Right cardiac atrium (tissue), 5 donors: ENCODE results near the gene TUBA1A. TPM values are rescaled to one million over a fixed set of nuclear protein-coding genes. Genes with fewer than 3 reads are reported as not detected.

Source experiments
- ATAC-seq, 2 donors: fragments of 200-7000 bp; cut with Tn5 transposase; one replicate each; pipeline versions ENCODE4 v1.8.0 to v1.9.1; 2020; ENCODE audit warnings: moderate library complexity in 2 of 2, mild to moderate bottlenecking in 1 of 2
- DNase-seq, 3 donors: peaks; one replicate each; pipeline ENCODE4 v3.0.0-alpha.2; 2020
- H3K27ac ChIP-seq: one replicate; pipeline ENCODE4 v1.5.1; 2013; ENCODE audit warnings: mild to moderate bottlenecking, low read length, control low read depth, moderate library complexity
- H3K27me3 ChIP-seq: one replicate; pipeline ENCODE4 v1.6.1; 2013; ENCODE audit not compliant: control insufficient read depth, insufficient read depth
- H3K4me1 ChIP-seq: one replicate; pipeline ENCODE4 v1.6.1; 2013; ENCODE audit warnings: low read length; ENCODE audit not compliant: control insufficient read depth, insufficient read depth
- H3K4me3 ChIP-seq: one replicate; pipeline ENCODE4 v1.5.1; 2013; ENCODE audit warnings: low read length, control low read depth
- H3K9me3 ChIP-seq: one replicate; pipeline ENCODE4 v1.6.1; 2013; ENCODE audit warnings: low read length; ENCODE audit not compliant: control insufficient read depth
- WGBS: extraction: QIAGEN DNeasy Blood & Tissue Kit; methylation state at CpG from one replicate; pipeline ENCODE4 v1.1.7; 2013; 5-methylcytosine and 5-hydroxymethylcytosine counted together
- intact Hi-C, 4 donors: fragments of 100-400 bp; cut with DNase I; formaldehyde crosslinking; loops; one replicate each; pipeline versions ENCODE4 v1.11.0 to v1.14.0; 2022 to 2023
- long read RNA-seq, 4 donors: library from polyadenylated mRNA; unstranded; transcript quantifications; one replicate each; pipeline ENCODE4 v2.0.0, GENCODE V29; 2020 to 2021
- polyA plus RNA-seq: library from polyadenylated mRNA; stranded (reverse); fragments of 200-250 nt; gene quantifications from one replicate; pipeline ENCODE4 v1.2.3, GENCODE V29; 2013
- total RNA-seq, 4 donors: library from RNA; stranded (reverse); fragmentation: NEBNext Ultra II Directional; extraction: Animal tissue kit (Norgen Biotek cat#: 25700); gene quantifications; one replicate each; pipeline ENCODE4 v1.2.1, GENCODE V29; 2021
- donor health status: healthy with polysubstance abuse.
- donor health status: DM: no; HTN: yes; CAD: no.
- donor health status: DM: no; HTN: no; CAD: no.
- donor health status: DM: no; HTN: yes; CAD: no; lungs with severe emphysema.
- donor health status: DM: yes; HTN: yes; CAD: no.

Gene TUBA1A
- total RNA-seq (100 to 1,000 TPM in 2 of 4 donors, 10 to 100 TPM in 2; 75.6 to 136 (median 112) TPM), polyA plus RNA-seq (149 TPM)
- long read RNA-seq, donor 1, transcript TUBA1A-201 (4 exons, 1,887 nt) = minor isoform, 12 of 386 reads
- long read RNA-seq, donor 1, transcript TUBA1A-202 (4 exons, 1,915 nt) = major isoform, 311 of 386 reads
- long read RNA-seq, donor 1, transcript TUBA1A-207 (3 exons, 1,384 nt) = minor isoform, 19 of 386 reads
- long read RNA-seq, donor 1, partial matches to known transcripts = 6 of 386 reads
- long read RNA-seq, donor 1, other reads (novel, unspliced or antisense) = 38 of 386 reads
- long read RNA-seq, donor 2, transcript TUBA1A-202 (4 exons, 1,915 nt) = major isoform, 157 of 174 reads
- long read RNA-seq, donor 2, transcript TUBA1A-201 (4 exons, 1,887 nt) = minor isoform, 9 of 174 reads
- long read RNA-seq, donor 2, partial matches to known transcripts = 1 of 174 reads
- long read RNA-seq, donor 2, other reads (novel, unspliced or antisense) = 4 of 174 reads
- long read RNA-seq, donor 3, transcript TUBA1A-201 (4 exons, 1,887 nt) = minor isoform, 19 of 732 reads
- long read RNA-seq, donor 3, transcript TUBA1A-207 (3 exons, 1,384 nt) = minor isoform, 24 of 732 reads
- long read RNA-seq, donor 3, transcript TUBA1A-202 (4 exons, 1,915 nt) = major isoform, 630 of 732 reads
- long read RNA-seq, donor 3, partial matches to known transcripts = 19 of 732 reads
- long read RNA-seq, donor 3, other reads (novel, unspliced or antisense) = 36 of 732 reads
- long read RNA-seq, donor 4, transcript TUBA1A-201 (4 exons, 1,887 nt) = minor isoform, 10 of 106 reads
- long read RNA-seq, donor 4, transcript TUBA1A-202 (4 exons, 1,915 nt) = major isoform, 93 of 106 reads
- long read RNA-seq, donor 4, partial matches to known transcripts = 0 of 106 reads
- long read RNA-seq, donor 4, other reads (novel, unspliced or antisense) = 1 of 106 reads

DNA sequence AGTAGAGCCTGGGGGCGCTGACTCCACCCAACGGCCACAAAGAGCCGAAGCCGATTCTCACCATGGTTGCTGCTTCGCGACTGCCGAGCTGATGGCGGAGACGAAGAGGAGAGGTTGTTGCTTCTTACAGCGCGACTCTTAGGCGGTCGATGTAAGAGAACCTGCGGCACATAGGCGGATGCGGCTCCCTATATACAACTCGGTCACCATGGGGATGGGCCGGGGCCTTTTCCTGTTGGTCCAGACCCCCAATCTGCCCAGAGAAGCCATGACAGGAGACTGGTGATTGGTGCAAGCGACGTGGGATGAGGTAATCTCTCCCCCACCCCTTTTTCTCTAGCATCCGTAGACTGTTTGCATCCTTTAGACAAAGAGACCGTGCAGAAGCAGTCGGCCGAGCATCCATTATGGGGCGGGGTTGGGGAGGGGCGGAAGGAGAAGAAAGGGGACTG lies at the start of gene TUBA1A:
Gene TUBA1A, minus strand, starts transcription at position 165 of the 452 bp plus-strand sequence. Its CDS starts 101 bp downstream, at position 64.
- Histone ChIP-seq H3K4me3 (peak within 1 kb of the TSS; percentile 68), H3K27ac (peak within 1 kb of the TSS; percentile 73), H3K27me3 (no peaks in the 10 kb centered on the region), H3K9me3 (no peaks in the 10 kb centered on the region), H3K4me1 (no peaks in the 10 kb centered on the region)
- under 1% methylated on average over 26 of the region's 26 CpGs for WGBS
- ATAC-seq = peak; percentile 94 to 97
- peak; percentile 93 to 97 (median 95) for DNase-seq
- intact Hi-C loops = loop anchor here in 3 of 4 donors (5.0 to 10.0 kb wide), 4 partner anchors 43 to 57 kb away; partner anchors contain the start of gene TUBA1B (in 2 of the 3)

DNA sequence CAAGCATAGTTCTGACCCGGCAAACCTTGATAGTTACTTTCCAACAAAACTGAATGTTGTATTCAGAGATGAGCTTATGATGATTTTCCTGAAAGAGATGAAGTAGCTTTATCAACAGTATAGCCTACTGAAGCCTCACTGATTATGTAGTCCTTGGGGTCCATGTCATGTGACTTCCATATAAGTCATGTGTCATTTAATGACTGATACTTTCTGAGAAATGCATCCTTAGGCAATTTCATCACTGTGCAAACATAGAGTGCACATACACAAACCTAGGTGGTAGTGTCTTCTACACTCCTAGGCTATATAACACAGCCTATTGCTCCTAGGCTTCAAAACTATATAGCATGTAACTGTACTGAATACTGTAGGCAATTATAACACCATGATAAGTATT lies 47.5 kb upstream of the TUBA1A start:
- H3K4me1 ChIP-seq = peaks cover 6% of the 10 kb centered on the region
- H3K27ac ChIP-seq = no peak overlapping the region
- ATAC-seq = no peak
- WGBS = 58% methylated on average over 1 of the region's 1 CpG
- DNase-seq = no peak
- no peak overlapping the region for H3K4me3 ChIP-seq
- no peaks in the 10 kb centered on the region for H3K27me3 ChIP-seq
- no peaks in the 10 kb centered on the region for H3K9me3 ChIP-seq
- intact Hi-C loops = loop anchor here (5.0 to 10.0 kb wide), 4 partner anchors 132 to 172 kb away; partner anchors contain the start of genes KMT2D (in 1 of the 4) and RHEBL1 (in 1 of the 4)

DNA sequence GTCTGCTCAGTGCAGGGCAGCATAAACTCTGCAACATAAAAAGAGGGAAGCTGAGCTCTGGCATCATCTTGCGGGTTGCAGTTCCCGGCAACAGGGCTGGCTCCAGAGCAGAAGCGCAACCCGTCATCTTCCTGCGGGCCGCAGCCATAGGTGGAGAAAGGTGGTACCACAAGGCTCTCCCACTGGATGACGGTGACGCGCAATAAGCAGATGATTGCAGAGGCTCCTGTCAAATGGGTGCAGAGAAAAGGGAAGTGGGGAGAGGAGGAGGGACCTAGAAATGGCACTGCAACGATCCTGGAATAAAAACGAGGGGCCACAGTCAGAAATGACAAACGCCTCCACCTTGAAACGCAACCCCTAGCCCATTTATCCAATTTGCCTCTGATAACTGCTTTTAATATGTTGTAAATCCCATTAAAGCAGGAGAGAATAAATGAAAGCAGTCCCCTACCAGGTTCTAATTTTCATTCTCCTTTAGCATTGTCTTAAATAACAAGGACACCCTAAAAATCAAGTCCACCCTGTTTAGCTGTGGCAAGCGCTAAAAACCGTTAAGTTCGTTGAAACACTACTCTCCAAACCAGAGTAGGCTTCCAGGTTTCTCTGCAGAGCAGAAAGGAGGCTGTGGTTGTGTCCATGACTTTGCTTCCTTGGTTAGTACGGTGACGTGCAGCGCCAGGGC lies 45.1 kb upstream of the TUBA1A start:
- WGBS = 65% methylated on average over 19 of the region's 19 CpGs
- Histone ChIP-seq H3K4me3 (no peak overlapping the region), H3K27ac (peak overlapping the region; percentile 86), H3K4me1 (peaks cover 6% of the 10 kb centered on the region), H3K27me3 (no peaks in the 10 kb centered on the region), H3K9me3 (no peaks in the 10 kb centered on the region)
- ATAC-seq = peak; percentile 20 to 49
- DNase-seq = peak; percentile 54 to 82 (median 79)
- intact Hi-C loops = loop anchor here (2.0 to 10.0 kb wide), 6 partner anchors 42 to 169 kb away; partner anchors contain the start of genes TUBA1A (in 2 of the 4), TUBA1B (in 2 of the 4), KMT2D (in 1 of the 4) and RHEBL1 (in 1 of the 4)

DNA sequence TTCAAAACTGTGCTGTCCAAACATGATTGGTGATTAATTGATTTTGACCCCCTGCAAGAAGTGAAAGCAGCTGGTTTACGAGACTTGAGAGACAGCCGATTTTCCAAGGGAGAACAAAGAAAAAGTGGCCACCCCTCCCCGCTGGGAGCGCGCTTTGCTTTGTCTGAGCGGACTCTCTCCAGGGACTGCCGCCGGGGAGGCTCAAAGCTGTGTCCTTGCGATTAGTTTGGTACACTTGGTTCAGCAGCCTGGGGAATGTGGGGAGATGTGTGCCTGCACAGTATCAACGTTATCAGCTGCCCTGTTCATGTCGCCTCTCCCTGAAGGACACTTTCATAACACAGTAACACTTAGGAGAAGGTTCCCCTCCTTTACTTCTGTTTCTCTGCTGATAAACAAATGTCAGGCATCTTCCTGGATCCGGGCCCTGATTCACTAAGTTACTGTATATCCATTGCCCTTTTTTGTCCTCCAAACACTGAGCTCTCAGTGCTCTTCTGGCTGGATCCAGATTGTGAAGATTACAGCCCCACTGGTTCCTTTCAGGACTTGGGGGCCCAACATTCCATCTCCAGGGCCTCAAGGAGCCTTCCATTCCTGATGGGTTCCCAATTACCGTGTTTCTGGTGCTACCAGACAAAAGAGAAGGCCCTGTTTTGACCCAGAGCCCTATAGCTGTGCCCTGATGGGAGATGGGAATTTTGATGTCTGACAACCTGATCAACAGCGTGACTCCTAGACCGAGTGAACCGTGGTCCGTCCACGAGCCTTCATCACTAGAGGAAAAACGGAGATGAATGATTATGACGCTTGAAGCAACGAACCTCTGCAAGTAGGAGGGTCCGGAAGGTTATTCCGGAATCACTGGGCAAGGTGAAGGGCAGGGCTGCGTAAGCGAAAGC lies 44.3 kb upstream of the TUBA1A start:
- H3K9me3 ChIP-seq = no peaks in the 10 kb centered on the region
- intact Hi-C loops = loop anchor here (5.0 to 10.0 kb wide), 5 partner anchors 41 to 168 kb away; partner anchors contain the start of genes TUBA1A (in 2 of the 4), KMT2D (in 1 of the 4) and RHEBL1 (in 1 of the 4)
- H3K4me1 ChIP-seq = peaks cover 6% of the 10 kb centered on the region
- H3K27ac ChIP-seq = peak overlapping the region; percentile 86
- H3K4me3 ChIP-seq = peak overlapping the region; percentile 21
- no peaks in the 10 kb centered on the region for H3K27me3 ChIP-seq
- peak; percentile 65 to 89 (median 87) for DNase-seq
- ATAC-seq = peak; percentile 70 to 80
- 47% methylated on average over 25 of the region's 25 CpGs for WGBS

DNA sequence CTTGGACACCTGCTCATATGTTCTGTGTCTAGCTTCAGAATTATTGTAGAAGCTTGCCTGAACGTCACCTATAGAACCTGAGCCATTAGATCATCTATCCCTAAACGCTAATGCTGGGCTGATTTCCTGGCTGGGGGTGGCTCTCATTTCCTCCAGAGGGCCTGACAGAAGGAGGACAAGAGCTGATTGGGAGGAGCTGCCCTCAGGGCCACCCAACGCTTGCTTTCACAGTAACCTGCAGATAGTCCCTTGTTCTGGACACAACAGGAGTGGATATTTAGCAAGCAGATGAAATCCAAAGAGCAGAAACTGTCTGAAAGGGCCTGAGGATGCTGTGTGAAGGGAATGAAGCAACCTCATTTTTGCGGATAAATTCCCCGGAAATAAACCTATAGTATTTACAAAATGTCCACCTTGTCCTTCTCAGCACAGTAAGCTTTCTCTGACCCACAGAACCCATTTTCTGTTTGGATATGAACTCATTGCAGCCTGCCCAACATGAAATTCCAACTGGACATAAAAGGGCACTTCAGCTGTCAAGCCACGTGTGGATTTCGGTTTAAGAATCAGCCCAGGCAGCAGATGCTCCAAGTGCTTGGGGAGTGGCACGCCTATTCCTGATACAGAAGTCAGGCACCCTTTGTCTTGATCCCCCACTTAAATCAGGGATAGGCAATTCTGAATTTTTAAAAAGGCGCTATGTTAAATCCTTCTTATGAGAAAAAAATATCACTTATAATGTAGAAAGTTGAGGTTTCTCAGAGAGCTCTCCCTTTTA lies 43.2 kb upstream of the TUBA1A start:
- no peak for ATAC-seq
- peak overlapping the region; percentile 66 for H3K27ac ChIP-seq
- no peaks in the 10 kb centered on the region for H3K27me3 ChIP-seq
- 59% methylated on average over 9 of the region's 9 CpGs for WGBS
- H3K9me3 ChIP-seq = no peaks in the 10 kb centered on the region
- H3K4me1 ChIP-seq = peaks cover 6% of the 10 kb centered on the region
- no peak for DNase-seq
- intact Hi-C loops = loop anchor here (5.0 to 10.0 kb wide), 5 partner anchors 40 to 167 kb away; partner anchors contain the start of genes TUBA1A (in 2 of the 4), KMT2D (in 1 of the 4) and RHEBL1 (in 1 of the 4)
- H3K4me3 ChIP-seq = no peak overlapping the region

DNA sequence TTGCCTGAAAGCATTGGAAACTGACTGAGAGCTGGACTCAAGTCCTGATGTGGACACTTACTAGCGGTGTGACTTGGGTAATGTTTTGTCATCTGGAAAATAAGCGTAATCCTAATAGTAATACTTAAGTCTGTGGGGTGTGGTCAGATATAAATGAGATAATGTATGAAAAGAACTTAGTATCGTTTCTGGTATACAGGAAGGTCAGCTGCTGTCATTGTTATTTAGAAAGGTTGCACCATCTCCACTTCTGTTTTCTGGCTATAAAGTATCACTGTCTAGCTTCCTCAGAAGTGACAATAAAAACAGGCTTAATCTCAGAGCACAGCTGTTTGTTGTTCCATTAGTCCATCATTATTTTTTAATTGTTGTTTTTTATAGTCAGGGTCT lies 41.9 kb upstream of the TUBA1A start:
- Histone ChIP-seq H3K27ac (no peak overlapping the region), H3K9me3 (no peaks in the 10 kb centered on the region), H3K27me3 (no peaks in the 10 kb centered on the region), H3K4me1 (peaks cover 6% of the 10 kb centered on the region), H3K4me3 (no peak overlapping the region)
- intact Hi-C loops = loop anchor here (5.0 to 10.0 kb wide), 5 partner anchors 38 to 166 kb away; partner anchors contain the start of genes TUBA1A (in 2 of the 4), KMT2D (in 1 of the 4) and RHEBL1 (in 1 of the 4)
- DNase-seq (no peak), ATAC-seq (no peak)
- 74% methylated on average over 3 of the region's 3 CpGs for WGBS

DNA sequence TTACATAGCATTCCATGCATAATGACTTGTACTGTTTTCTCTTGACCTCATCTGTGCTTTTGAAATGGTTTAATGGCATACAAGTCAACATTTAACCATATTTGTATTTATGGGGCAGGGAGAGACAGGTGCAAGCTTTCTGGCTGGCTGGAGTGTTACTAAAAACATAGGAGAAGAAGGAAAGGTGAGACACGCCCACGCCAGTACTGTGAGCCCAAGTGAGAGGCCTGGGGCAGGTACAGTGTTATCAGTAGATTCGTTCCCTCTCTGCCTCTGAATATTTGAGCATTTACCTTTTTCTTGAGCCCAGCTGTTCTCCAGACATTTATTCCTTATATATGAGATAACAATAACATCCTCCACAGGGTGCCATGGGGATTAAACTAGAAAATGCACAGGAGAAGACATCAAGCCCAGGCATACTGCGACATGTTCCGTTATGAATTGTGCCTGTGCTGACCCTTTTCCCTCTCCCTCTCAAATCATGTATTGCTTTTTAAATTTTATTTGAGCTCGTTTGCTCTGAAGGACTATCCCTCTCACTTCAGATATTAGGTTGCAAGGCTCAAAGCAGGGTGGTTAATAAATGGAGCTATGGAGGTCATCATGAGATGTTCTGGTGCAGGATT lies 41.4 kb upstream of the TUBA1A start:
- Histone ChIP-seq H3K4me1 (peaks cover 6% of the 10 kb centered on the region), H3K27me3 (no peaks in the 10 kb centered on the region), H3K9me3 (no peaks in the 10 kb centered on the region), H3K4me3 (no peak overlapping the region), H3K27ac (no peak overlapping the region)
- intact Hi-C loops = loop anchor here (5.0 to 10.0 kb wide), 5 partner anchors 38 to 165 kb away; partner anchors contain the start of genes TUBA1A (in 2 of the 4), KMT2D (in 1 of the 4) and RHEBL1 (in 1 of the 4)
- DNase-seq (no peak), ATAC-seq (no peak)
- 94% methylated on average over 6 of the region's 6 CpGs for WGBS

DNA sequence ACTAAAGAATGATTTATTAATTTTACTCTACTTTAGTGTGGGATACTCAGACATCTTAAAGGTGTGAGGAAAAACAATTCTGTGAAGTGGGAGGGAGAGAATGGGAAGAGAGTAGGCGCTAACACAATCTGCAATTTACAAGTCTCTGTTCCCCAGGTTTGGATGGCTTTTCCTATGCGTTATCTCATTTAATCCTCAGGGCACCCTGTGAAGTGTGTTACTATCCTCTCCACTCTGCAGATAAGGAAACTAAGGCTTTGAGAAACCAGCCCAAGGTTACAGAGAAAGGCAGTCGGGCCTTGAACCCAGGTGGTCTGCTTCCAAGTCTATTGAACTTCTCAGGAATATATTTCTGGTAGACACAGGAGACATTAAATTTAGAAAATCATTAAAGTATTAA lies 39.8 kb upstream of the TUBA1A start:
- Histone ChIP-seq H3K4me3 (no peak overlapping the region), H3K4me1 (peaks cover 4% of the 10 kb centered on the region), H3K9me3 (no peaks in the 10 kb centered on the region), H3K27me3 (no peaks in the 10 kb centered on the region), H3K27ac (no peak overlapping the region)
- DNase-seq (no peak), ATAC-seq (no peak)
- intact Hi-C loops = no loop called here
- WGBS = 82% methylated on average over 3 of the region's 3 CpGs
